Keratinocyte (primary cell): Measurements from ENCODE around the gene LOC128125822.

ENCODE experiments used
- CTCF ChIP-seq, 3 experiments: IDR thresholded peaks in 1 of 3; conservative IDR thresholded peaks in 1 of 3; optimal IDR thresholded peaks in 1 of 3; 2 replicates in 2 of 3; 3 replicates in 1 of 3; pipeline versions ENCODE3 to v1.5.1; 2011; ENCODE audit warnings: low read length in 3 of 3, mild to moderate bottlenecking in 3 of 3, moderate library complexity in 2 of 3, control low read depth in 1 of 3, inconsistent platforms in 1 of 3; ENCODE audit not compliant: insufficient read depth in 2 of 3; ENCODE audit errors: extremely low read depth in 1 of 3
- EZH2 ChIP-seq: IDR thresholded peaks from one replicate; pipeline ENCODE4 v1.6.1; 2012; ENCODE audit warnings: inconsistent platforms, mild to moderate bottlenecking, low read length, moderate library complexity

GRCh38 chr6:63543001-63543400 lies 29.3 kb upstream of the LOC128125822 start:
- no peak for TF ChIP-seq CTCF (optimal IDR thresholded peaks at IDR 0.05 in 1 of 3, IDR thresholded peaks at IDR 0.05 in 1 of 3, conservative IDR thresholded peaks at IDR 0.05 in 1 of 3; ENCODE audit: extremely low read depth in 1 of 3, insufficient read depth in 2 of 3, low read length in 3 of 3)
- TF ChIP-seq EZH2, result no peak
